WTC11 (cell line): ENCODE results near the gene PKIB. TPM values are rescaled to one million over a fixed set of nuclear protein-coding genes. Genes with fewer than 3 reads are reported as not detected.

ENCODE experiments used
- ATAC-seq: fragments of 200-7000 bp; cut with Tn5 transposase; 2 replicates; pipeline ENCODE4 v1.10.0; 2021; ENCODE audit warnings: mild to moderate bottlenecking, moderate library complexity
- CTCF ChIA-PET: fragments of 300-600 bp; sonication (Branson Sonifier 250); formaldehyde crosslinking; loops from one replicate; lab custom pipeline; 2021; ENCODE audit warnings: antibody characterized with exemption; lab: Charles Lee
- POLR2A ChIA-PET: fragments of 350-600 bp; sonication (Branson Sonifier 250); formaldehyde crosslinking; loops from one replicate; lab custom pipeline; 2021; ENCODE audit warnings: antibody characterized with exemption; lab: Charles Lee
- DNase-seq: peaks from one replicate; pipeline ENCODE4 v3.0.0; 2021; ENCODE audit warnings: low spot score
- H3K27ac Mint-ChIP-seq: 2 replicates; pipeline ENCODE4 v1.8.0; 2021; ENCODE audit warnings: mixed read lengths
- H3K27me3 Mint-ChIP-seq: 2 replicates; pipeline ENCODE4 v1.8.0; 2021; ENCODE audit warnings: low read depth, mild to moderate bottlenecking, moderate library complexity, mixed read lengths
- H3K36me3 Mint-ChIP-seq: 2 replicates; pipeline ENCODE4 v1.8.0; 2021; ENCODE audit warnings: mixed read lengths
- H3K4me1 Mint-ChIP-seq: 2 replicates; pipeline ENCODE4 v1.8.0; 2022; ENCODE audit warnings: mixed read lengths
- H3K4me3 Mint-ChIP-seq: 2 replicates; pipeline ENCODE4 v1.8.0; 2021; ENCODE audit warnings: mild to moderate bottlenecking, moderate library complexity, mixed read lengths
- H3K9me3 Mint-ChIP-seq: 2 replicates; pipeline ENCODE4 v1.8.0; 2021; ENCODE audit warnings: mixed read lengths
- ARID4B ChIP-seq: sonication (generic); formaldehyde crosslinking; IDR thresholded peaks from 2 replicates; pipeline ENCODE4 v1.8.0; 2023; ENCODE audit warnings: missing genetic modification reagents, mild to moderate bottlenecking, borderline replicate concordance
- ATF3 ChIP-seq: sonication (generic); formaldehyde crosslinking; conservative IDR thresholded peaks from 2 replicates; pipeline ENCODE4 v1.8.1; 2022; ENCODE audit warnings: mild to moderate bottlenecking, missing genetic modification reagents
- CDX4 ChIP-seq: fragments of 250-450 bp; sonication (Bioruptor Pico); IDR thresholded peaks from 2 replicates; pipeline ENCODE4 v1.9.0; 2021; ENCODE audit warnings: moderate library complexity, mild to moderate bottlenecking, inconsistent platforms, borderline replicate concordance
- CREB1 ChIP-seq: sonication (generic); formaldehyde crosslinking; IDR thresholded peaks from 2 replicates; pipeline ENCODE4 v1.8.0; 2023; ENCODE audit warnings: mild to moderate bottlenecking, missing genetic modification reagents
- ELF4 ChIP-seq: sonication (generic); formaldehyde crosslinking; IDR thresholded peaks from 2 replicates; pipeline ENCODE4 v1.8.1; 2022; ENCODE audit warnings: low read depth, mild to moderate bottlenecking, moderate library complexity, missing genetic modification reagents
- JUN ChIP-seq: sonication (generic); formaldehyde crosslinking; IDR thresholded peaks from 2 replicates; pipeline ENCODE4 v1.8.0; 2023; ENCODE audit warnings: mild to moderate bottlenecking, missing genetic modification reagents
- KAT7 ChIP-seq: sonication (generic); formaldehyde crosslinking; IDR thresholded peaks from 2 replicates; pipeline ENCODE4 v1.8.1; 2023; ENCODE audit warnings: missing genetic modification reagents, mild to moderate bottlenecking, borderline replicate concordance
- MXD4 ChIP-seq: fragments of 250-450 bp; sonication (Bioruptor Pico); IDR thresholded peaks from 2 replicates; pipeline ENCODE4 v1.8.0; 2021; ENCODE audit warnings: mild to moderate bottlenecking, moderate library complexity, borderline replicate concordance
- NFYB ChIP-seq: sonication (generic); formaldehyde crosslinking; conservative IDR thresholded peaks from 2 replicates; pipeline ENCODE4 v1.8.0; 2022; ENCODE audit warnings: low read depth, missing genetic modification reagents
- NR3C1 ChIP-seq: sonication (generic); formaldehyde crosslinking; conservative IDR thresholded peaks from 2 replicates; pipeline ENCODE4 v1.8.1; 2023; ENCODE audit warnings: low read depth, mild to moderate bottlenecking, missing genetic modification reagents
- PRDM15 ChIP-seq: sonication (generic); formaldehyde crosslinking; IDR thresholded peaks from 2 replicates; pipeline ENCODE4 v1.8.0; 2022; ENCODE audit warnings: missing genetic modification reagents
- PREB ChIP-seq: sonication (generic); formaldehyde crosslinking; IDR thresholded peaks from 2 replicates; pipeline ENCODE4 v1.8.1; 2022; ENCODE audit warnings: mild to moderate bottlenecking, missing genetic modification reagents, moderate library complexity, borderline replicate concordance
- RORB ChIP-seq: fragments of 250-450 bp; sonication (Bioruptor Pico); IDR thresholded peaks from 2 replicates; pipeline ENCODE4 v1.9.0; 2021; ENCODE audit warnings: mild to moderate bottlenecking
- USF2 ChIP-seq: sonication (generic); formaldehyde crosslinking; IDR thresholded peaks from 2 replicates; pipeline ENCODE4 v1.8.1; 2023; ENCODE audit warnings: mild to moderate bottlenecking, missing genetic modification reagents, moderate library complexity
- ZNF121 ChIP-seq: sonication (generic); formaldehyde crosslinking; IDR thresholded peaks from 2 replicates; pipeline ENCODE4 v1.8.0; 2023; ENCODE audit warnings: missing genetic modification reagents
- ZNF219 ChIP-seq: sonication (generic); formaldehyde crosslinking; IDR thresholded peaks from 2 replicates; pipeline ENCODE4 v1.8.0; 2023; ENCODE audit warnings: missing genetic modification reagents, mild to moderate bottlenecking, borderline replicate concordance
- ZNF317 ChIP-seq: sonication (generic); formaldehyde crosslinking; IDR thresholded peaks from 2 replicates; pipeline ENCODE4 v1.8.1; 2023; ENCODE audit warnings: low read depth, mild to moderate bottlenecking, moderate library complexity, missing genetic modification reagents, borderline replicate concordance
- ZNF671 ChIP-seq: fragments of 250-450 bp; sonication (Bioruptor Pico); IDR thresholded peaks from 2 replicates; pipeline ENCODE4 v1.8.0; 2021; ENCODE audit warnings: mild to moderate bottlenecking
- ZSCAN18 ChIP-seq: fragments of 250-450 bp; sonication (Bioruptor Pico); IDR thresholded peaks from 2 replicates; pipeline ENCODE4 v2.1.2; 2022; ENCODE audit warnings: mild to moderate bottlenecking, moderate library complexity
- total RNA-seq: library from RNA; stranded (reverse); gene quantifications from 3 replicates; pipeline ENCODE4 v1.2.3, GENCODE V29; 2021

PKIB gene
- total RNA-seq, 1 experiment from 2014 or later = 26.4 TPM

GRCh38 chr6:122673343-122673961, 63.2 kb downstream of the PKIB start:
- DNase-seq (no peak), ATAC-seq (no peak)
- Mint-ChIP-seq H3K4me1 (peaks cover 18% of the 10 kb centered on the region), H3K27ac (no peak overlapping the region), H3K27me3 (no peaks in the 10 kb centered on the region), H3K36me3 (peaks cover 17% of the 10 kb centered on the region), H3K4me3 (no peak overlapping the region), H3K9me3 (peaks cover 15% of the 10 kb centered on the region)
- TF ChIP-seq USF2 (CRISPR knock-in tag) = no peak
- no peak for TF ChIP-seq JUN (CRISPR knock-in tag)
- TF ChIP-seq NFYB (CRISPR knock-in tag) = no peak
- TF ChIP-seq NR3C1 (CRISPR knock-in tag) = no peak
- no peak for TF ChIP-seq CDX4 (CRISPR knock-in tag)
- ChIA-PET CTCF (no interaction called here), POLR2A (no interaction called here)

- H3K4me1 Mint-ChIP-seq = peaks cover 18% of the 10 kb centered on the region
- ATAC-seq (no peak), DNase-seq (no peak)
- H3K9me3 Mint-ChIP-seq = peaks cover 15% of the 10 kb centered on the region
- no peak overlapping the region for H3K4me3 Mint-ChIP-seq
- H3K36me3 Mint-ChIP-seq = peaks cover 17% of the 10 kb centered on the region
- CTCF ChIA-PET = no interaction called here
- H3K27ac Mint-ChIP-seq = no peak overlapping the region
- no peak for TF ChIP-seq ZNF219 (CRISPR knock-in tag)
- no peak for TF ChIP-seq ZNF671
- TF ChIP-seq ZNF317 (CRISPR knock-in tag) = no peak
- TF ChIP-seq ELF4 = no peak
- no peak for TF ChIP-seq KAT7 (CRISPR knock-in tag)
- no peak for TF ChIP-seq ATF3 (CRISPR knock-in tag)
- TF ChIP-seq ZNF121 (CRISPR knock-in tag) = no peak
- TF ChIP-seq ZSCAN18 (CRISPR knock-in tag) = no peak
- no peaks in the 10 kb centered on the region for H3K27me3 Mint-ChIP-seq
- POLR2A ChIA-PET = no interaction called here
Observed at GRCh38 chr6:122676146-122676545, 65.9 kb downstream of the PKIB start.

- CTCF ChIA-PET = no interaction called here
- POLR2A ChIA-PET = no interaction called here
- Mint-ChIP-seq H3K4me1 (peaks cover 18% of the 10 kb centered on the region), H3K27me3 (no peaks in the 10 kb centered on the region), H3K9me3 (peaks cover 15% of the 10 kb centered on the region), H3K4me3 (no peak overlapping the region), H3K36me3 (peaks cover 17% of the 10 kb centered on the region), H3K27ac (no peak overlapping the region)
- DNase-seq (no peak), ATAC-seq (no peak)
- TF ChIP-seq MXD4 (CRISPR knock-in tag) (no peak), PRDM15 (no peak), RORB (no peak), CREB1 (CRISPR knock-in tag) (no peak), ARID4B (CRISPR knock-in tag) (no peak), ATF3 (CRISPR knock-in tag) (no peak), PREB (CRISPR knock-in tag) (no peak)
Observed at GRCh38 chr6:122676688-122677087, 66.5 kb downstream of the PKIB start.
